ENCODE data around the gene CCL16.

GRCh38 chr17:35986643-35987042 is 5.3 kb upstream of the CCL16 start, which contains the start of gene CCL14:
- no peak for TF ChIP-seq CTCF (IDR thresholded peaks at IDR 0.05)
- no peak for TF ChIP-seq POLR2A (IDR thresholded peaks at IDR 0.05)
